C4-2B (cell line): ENCODE data around the gene PLPP6.
"Not testable (repeated sequence)": the region's sequence is repeated elsewhere in the genome, so short reads cannot be mapped to it uniquely, and the experiment has no call there.

ENCODE experiments used
- H3K27ac ChIP-seq: fragments of 450-650 bp; 2 replicates; pipeline ENCODE4 v1.5.1; 2017
- ZFX ChIP-seq: fragments of 450-650 bp; IDR thresholded peaks from 2 replicates; pipeline ENCODE4 v1.6.1; 2017
- TF ChIP-seq, protein P1 (sequence below): fragments of 450-650 bp; conservative IDR thresholded peaks from 2 replicates; pipeline ENCODE4 v1.5.1; 2017; ENCODE audit warnings: mild to moderate bottlenecking

Gene PLPP6

DNA sequence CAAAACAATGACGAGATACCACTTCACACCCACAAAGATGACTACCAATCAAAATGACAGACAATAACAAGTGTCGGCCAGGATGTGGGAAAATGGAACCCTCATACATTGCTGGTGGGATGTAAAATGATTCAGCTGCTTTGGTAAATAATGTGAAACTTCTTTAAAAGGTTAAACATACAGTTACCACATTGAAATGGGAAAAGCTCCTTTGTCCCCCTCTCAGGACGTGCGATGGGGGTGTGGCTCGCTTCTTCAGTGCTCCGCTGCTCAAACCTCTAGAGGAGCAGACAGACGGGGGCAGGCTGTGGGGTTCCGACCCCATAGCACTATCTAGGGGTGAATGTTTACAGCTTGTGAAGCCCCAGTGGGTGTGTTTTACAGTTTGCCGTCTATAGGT, 8.0 kb upstream of the PLPP6 start:
- no peak overlapping the region for H3K27ac ChIP-seq

GRCh38 chr9:4654538-4654937, 7.6 kb upstream of the PLPP6 start:
- TF ChIP-seq ZFX, result no peak
- TF ChIP-seq, protein P1, sequence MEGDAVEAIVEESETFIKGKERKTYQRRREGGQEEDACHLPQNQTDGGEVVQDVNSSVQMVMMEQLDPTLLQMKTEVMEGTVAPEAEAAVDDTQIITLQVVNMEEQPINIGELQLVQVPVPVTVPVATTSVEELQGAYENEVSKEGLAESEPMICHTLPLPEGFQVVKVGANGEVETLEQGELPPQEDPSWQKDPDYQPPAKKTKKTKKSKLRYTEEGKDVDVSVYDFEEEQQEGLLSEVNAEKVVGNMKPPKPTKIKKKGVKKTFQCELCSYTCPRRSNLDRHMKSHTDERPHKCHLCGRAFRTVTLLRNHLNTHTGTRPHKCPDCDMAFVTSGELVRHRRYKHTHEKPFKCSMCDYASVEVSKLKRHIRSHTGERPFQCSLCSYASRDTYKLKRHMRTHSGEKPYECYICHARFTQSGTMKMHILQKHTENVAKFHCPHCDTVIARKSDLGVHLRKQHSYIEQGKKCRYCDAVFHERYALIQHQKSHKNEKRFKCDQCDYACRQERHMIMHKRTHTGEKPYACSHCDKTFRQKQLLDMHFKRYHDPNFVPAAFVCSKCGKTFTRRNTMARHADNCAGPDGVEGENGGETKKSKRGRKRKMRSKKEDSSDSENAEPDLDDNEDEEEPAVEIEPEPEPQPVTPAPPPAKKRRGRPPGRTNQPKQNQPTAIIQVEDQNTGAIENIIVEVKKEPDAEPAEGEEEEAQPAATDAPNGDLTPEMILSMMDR, result no peak

More for the DNA sequence above, 8.0 kb upstream of the PLPP6 start:
- TF ChIP-seq, protein P1, result no peak
- TF ChIP-seq ZFX, result no peak

GRCh38 chr9:4656196-4656595, 5.9 kb upstream of the PLPP6 start:
- H3K27ac ChIP-seq, result not testable (repeated sequence)

More at GRCh38 chr9:4654538-4654937, 7.6 kb upstream of the PLPP6 start:
- no peak overlapping the region for H3K27ac ChIP-seq

- no peak overlapping the region for H3K27ac ChIP-seq
- TF ChIP-seq, protein P1, result no peak
These were observed 5.5 kb upstream of the PLPP6 start for GRCh38 chr9:4656621-4657020.

DNA sequence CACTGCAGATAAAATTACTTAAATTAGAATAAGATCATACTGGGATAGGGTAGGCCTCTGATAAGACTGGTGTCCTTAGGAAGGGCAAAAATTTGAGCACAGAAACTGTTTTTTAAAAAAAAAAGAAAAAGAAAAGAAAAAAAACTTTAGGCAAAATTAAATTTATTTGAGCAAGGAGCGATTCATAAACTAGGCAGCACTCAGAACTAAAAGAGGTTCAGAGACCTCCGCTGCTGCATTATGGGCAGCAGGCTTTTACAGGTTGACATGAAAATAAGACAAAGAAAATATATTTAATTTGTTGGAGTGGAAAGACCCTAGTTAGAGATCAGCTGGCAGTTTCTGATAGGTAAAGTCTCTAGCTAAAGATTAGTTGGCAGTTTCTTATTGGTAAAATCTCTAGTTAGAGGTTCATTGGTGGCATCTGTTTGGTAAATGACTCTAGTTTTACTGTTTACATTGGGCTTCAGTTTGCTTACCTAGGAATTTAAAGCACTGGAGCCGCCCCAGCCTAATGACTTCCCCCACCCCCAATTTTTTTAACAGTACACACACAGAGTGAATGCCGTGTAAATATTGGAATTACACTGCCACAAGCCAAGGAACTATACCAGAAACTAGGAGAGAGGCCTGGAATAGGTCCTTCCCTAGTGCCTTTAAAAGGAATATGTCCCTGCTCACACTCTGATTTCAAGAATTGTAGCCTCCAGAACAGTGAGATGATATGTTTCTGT, 4.5 kb upstream of the PLPP6 start:
- TF ChIP-seq, protein P1, result no peak
- no peak for TF ChIP-seq ZFX
- no peak overlapping the region for H3K27ac ChIP-seq

GRCh38 chr9:4660665-4661064, 1.4 kb upstream of the PLPP6 start:
- H3K27ac ChIP-seq, result not testable (repeated sequence)

DNA sequence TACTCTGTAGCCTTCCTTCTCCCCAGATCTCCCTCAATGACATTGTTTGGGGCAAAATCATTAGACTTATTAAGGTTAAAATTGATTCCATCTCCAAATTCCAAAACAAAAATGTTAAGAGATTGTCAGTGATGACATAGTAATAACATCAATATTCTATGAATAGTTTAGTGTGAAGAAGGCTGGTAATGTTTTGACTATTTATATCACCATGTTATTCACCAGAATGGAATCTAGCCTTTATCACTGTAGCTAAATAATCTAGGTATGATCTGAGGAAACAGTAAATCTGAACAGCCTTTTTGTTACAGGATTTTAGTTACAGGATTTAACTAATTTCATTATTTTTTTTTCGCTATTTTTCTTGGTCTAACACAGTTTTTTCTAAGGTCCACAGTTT, 929 bp upstream of the PLPP6 start:
- H3K27ac ChIP-seq, result no peak overlapping the region
- TF ChIP-seq ZFX, result no peak
- TF ChIP-seq, protein P1, result no peak

GRCh38 chr9:4661611-4662010, 483 bp upstream of the PLPP6 start:
- peak overlapping the region; percentile 96 for H3K27ac ChIP-seq

More at GRCh38 chr9:4661611-4662010, 483 bp upstream of the PLPP6 start:
- TF ChIP-seq, protein P1, result no peak
- TF ChIP-seq ZFX, result no peak
